G401 (cell line): ENCODE measurements around the gene PTBP2. TPM values are rescaled to one million over a fixed set of nuclear protein-coding genes. Genes with fewer than 3 reads are reported as not detected.
A peak's percentile ranks its signal among the peaks of the same experiment; 100 is the strongest.

ENCODE experiments used
- DNase-seq: peaks from one replicate; pipeline ENCODE4 v3.0.0-alpha.2; 2015; ENCODE audit warnings: low spot score
- in situ Hi-C: cut with HindIII; loops from 2 replicates; pipeline ENCODE4 v1.10.0; 2016; ENCODE audit warnings: low sequenced_read_pairs, mixed read lengths
- total RNA-seq: library from RNA; depleted of rRNA; stranded (reverse); fragments of >200 nt; shearing (Covaris generic); gene quantifications from 2 replicates; pipeline ENCODE4 v1.2.3, GENCODE V29; 2014; rRNA removed

PTBP2 gene
- total RNA-seq, result 39.2 and 72.2 TPM in 2 replicates

GRCh38 chr1:96721416-96722160 lies at the start of gene PTBP2:
TSS of gene PTBP2 (plus strand) at chr1:96721784. CDS start at chr1:96721865, 81 bp downstream.
- peak; percentile 75 for DNase-seq
- in situ Hi-C loops, result no loop called here

DNA sequence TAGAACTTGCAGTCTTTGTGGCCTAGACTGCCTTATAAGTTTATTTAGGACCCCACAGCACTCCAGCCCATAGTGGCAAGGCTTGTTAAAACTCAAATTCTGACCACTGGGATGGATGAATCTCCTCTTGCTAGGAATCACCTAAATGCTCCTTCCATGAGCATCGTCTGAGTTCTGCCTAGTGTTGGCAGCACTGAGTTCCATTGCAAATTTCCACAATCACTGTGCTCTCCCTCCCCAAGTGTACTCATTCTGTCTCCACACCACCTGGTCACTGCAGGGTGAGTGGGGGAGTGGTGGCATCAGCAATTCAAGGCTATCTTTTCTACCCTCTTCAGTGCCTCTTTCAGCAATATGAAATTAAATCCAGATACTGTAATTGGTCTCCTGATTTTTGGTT lies 46.7 kb upstream of the PTBP2 start:
- in situ Hi-C loops, result no loop called here
- DNase-seq, result no peak

- DNase-seq, result no peak
- in situ Hi-C loops, result no loop called here
Observed at GRCh38 chr1:96682056-96682455, 39.5 kb upstream of the PTBP2 start.

DNA sequence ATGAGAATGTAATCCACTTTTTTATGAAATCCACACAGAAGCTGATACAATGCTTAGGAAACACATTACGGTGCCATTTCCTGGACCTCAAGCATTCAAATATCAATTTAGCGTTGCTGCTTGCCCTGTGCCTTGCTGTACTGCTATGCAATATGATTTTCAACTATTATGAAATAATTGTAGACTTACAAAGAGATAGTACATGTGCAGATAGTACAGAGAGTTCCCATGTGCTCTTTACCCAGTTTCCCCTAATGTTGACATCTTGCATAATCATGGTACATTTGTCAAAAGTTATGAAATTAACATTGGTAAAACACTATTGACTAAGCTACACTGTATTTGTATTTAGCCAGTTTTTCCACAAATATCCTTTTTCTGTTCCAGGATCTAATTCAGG lies 37.7 kb upstream of the PTBP2 start:
- no peak for DNase-seq
- in situ Hi-C loops, result no loop called here

GRCh38 chr1:96684744-96685143 lies 36.8 kb upstream of the PTBP2 start:
- no peak for DNase-seq
- in situ Hi-C loops, result no loop called here

- in situ Hi-C loops, result no loop called here
- no peak for DNase-seq
Observed at GRCh38 chr1:96688767-96689166, 32.8 kb upstream of the PTBP2 start.

- in situ Hi-C loops, result no loop called here
- no peak for DNase-seq
Observed at GRCh38 chr1:96695954-96696353, 25.6 kb upstream of the PTBP2 start.

DNA sequence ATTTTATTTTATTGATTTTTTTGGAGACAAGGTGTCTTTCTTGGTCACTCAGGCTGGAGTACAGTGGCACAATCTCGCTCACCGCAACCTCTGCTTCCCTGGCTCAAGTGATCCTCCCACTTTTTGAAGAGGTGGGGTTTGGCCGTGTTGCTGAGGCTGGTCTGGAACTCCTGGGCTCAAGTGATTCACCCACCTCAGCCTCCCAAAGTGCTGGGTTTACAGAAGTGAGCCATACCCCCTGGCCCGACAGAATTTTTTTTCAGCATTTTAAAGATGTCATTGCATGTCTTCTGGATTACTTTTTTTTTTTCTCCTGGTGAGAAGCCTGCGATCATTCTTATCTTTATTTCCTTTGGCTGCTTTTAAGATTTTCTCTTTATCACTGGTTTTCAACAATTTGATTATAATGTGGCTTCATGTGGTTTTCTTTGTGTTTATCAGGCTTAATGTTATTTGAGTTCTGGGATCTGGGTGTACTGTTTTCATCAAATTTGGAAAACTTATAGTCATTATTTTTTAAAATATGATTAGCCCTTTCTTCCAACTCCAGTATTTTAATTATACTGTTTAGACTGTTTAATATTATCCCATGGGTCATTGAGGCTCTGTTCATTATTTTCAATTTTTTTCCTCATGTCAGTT lies 23.1 kb upstream of the PTBP2 start:
- DNase-seq, result no peak
- in situ Hi-C loops, result no loop called here

GRCh38 chr1:96703186-96703585 lies 18.4 kb upstream of the PTBP2 start:
- in situ Hi-C loops, result no loop called here
- no peak for DNase-seq

DNA sequence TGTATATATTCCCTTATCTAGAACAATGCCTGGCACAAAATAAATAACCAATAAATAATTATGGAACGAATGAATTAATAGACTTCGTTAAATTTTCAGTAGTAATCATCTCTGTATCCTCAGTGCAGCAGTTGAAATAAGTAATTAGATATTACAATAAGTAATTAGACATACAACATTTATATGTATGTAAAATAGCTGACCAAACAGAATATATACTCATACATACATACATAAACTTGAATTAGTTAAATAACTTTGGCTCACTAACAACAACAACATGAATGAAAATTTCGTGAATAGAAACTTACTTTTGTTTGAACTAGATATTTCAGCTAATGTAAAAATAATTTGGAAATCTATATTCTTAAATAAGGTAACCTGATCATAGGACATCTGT lies 14.6 kb upstream of the PTBP2 start:
- in situ Hi-C loops, result no loop called here
- no peak for DNase-seq

GRCh38 chr1:96708482-96708881 lies 13.1 kb upstream of the PTBP2 start:
- DNase-seq, result no peak
- in situ Hi-C loops, result no loop called here

DNA sequence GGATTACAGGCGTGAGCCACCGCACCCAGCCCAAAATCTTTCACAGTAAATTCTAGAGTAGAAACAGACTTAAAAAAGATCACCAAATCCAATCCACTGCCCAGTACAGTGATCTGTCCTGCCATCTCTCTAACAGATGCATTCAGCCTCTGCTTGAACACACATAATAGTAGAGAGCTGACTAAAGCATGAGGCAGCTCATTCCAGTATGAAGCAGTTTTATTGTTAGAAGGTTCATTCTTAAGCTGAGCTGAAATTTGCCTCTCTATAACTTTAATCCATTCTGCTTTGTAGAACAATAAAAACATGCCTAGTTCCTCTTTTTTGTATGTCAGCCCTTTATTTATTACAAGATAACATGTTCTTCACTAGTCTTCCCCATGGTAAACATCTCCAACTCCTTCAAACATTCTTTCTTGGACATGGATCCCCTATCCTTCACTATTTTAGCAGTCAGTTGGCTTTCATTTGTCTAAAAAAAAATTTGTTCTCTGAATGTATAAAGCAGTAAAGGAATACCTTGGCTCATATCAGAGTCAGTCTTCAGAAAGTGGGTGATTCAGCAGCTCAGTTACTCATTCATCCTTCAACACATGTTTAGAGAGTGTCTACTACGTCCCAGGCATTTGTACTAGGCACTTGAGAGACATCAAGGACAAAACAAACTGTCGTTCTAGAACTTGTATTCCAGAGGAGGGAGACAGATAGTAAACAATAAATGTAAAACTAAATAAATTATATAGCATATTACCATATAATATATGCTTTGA lies 10.7 kb upstream of the PTBP2 start:
- in situ Hi-C loops, result no loop called here
- DNase-seq, result no peak

DNA sequence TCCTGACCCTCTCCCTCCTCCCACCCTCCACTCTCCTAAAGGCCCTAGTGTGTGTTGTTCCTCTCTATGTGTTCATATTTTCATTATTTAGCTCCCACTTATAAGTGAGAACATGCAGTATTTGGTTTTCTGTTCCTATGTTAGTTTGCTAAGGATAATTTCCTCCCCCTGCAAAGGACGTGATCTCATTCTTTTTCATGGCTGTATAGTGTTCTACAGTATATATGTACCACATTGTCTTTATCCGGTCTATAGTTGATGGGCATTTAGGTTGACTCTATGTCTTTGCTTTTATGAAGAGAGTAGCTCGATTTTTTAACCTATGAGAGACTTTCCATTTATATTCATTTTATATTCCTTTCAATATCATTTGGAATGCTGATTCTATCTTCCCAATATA lies 7.9 kb upstream of the PTBP2 start:
- in situ Hi-C loops, result no loop called here

GRCh38 chr1:96714881-96715280 lies 6.7 kb upstream of the PTBP2 start:
- no peak for DNase-seq
- in situ Hi-C loops, result no loop called here

More for the DNA sequence above, 7.9 kb upstream of the PTBP2 start:
- no peak for DNase-seq

GRCh38 chr1:96715482-96715881 lies 6.1 kb upstream of the PTBP2 start:
- DNase-seq, result no peak
- in situ Hi-C loops, result no loop called here

GRCh38 chr1:96721053-96721415 lies 550 bp upstream of the PTBP2 start:
- in situ Hi-C loops, result no loop called here
- peak; percentile 50 for DNase-seq

GRCh38 chr1:96722161-96722922 lies 758 bp downstream of the PTBP2 start:
- in situ Hi-C loops, result no loop called here
- peak; percentile 65 for DNase-seq

GRCh38 chr1:96722958-96723357 lies 1.4 kb downstream of the PTBP2 start:
- no peak for DNase-seq
- in situ Hi-C loops, result no loop called here

DNA sequence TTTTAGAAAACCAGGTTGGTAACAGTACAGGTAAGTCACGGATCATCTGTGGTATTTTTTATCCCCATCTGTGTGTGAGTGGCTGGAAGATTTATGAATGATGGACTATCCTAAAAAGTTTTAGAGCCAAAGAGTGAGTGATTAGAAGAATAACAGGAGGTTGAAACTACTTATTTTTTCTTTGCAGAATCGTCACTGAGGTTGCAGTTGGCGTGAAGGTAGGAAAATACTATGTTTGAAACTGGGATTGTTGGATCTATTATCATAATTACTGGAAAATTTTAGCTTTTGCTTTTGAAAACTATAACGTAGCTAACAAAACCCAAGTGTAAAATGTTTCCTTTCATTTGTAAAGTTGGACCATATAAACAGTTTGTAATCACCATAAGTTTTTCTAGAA lies 1.8 kb downstream of the PTBP2 start:
- in situ Hi-C loops, result no loop called here

DNA sequence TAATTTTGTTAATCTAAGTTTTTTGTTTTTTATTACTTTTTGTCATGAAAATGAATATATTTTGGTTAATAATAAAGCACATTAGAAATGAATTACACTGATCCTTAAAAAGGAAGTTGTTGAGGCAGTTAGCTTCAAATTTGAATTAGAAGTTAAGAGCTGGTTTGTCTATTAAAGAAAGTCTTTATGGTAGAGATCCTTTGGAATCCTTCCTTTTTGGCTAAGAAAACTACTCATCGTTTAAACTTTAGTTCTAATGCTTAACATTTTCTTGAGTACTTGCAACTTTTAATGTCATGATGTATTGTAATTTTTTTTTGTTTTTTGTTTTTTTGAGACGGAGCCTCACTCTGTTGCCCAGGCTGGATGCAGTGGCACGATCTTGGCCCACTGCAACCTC lies 2.4 kb downstream of the PTBP2 start:
- no peak for DNase-seq
- in situ Hi-C loops, result no loop called here

More for the DNA sequence above, 1.8 kb downstream of the PTBP2 start:
- DNase-seq, result no peak
